ENCODE results near the gene RNPS1. TPM values are rescaled to one million over a fixed set of nuclear protein-coding genes. Genes with fewer than 3 reads are reported as not detected.

RNPS1 gene
- total and polyA plus RNA-seq, 2 experiments from 2014 or later, result 315 to 384 TPM

GRCh38 chr16:2231016-2231931 is 36.7 kb downstream of the RNPS1 start:
- no peaks in the 10 kb centered on the region for H3K4me1 ChIP-seq (ENCODE audit: insufficient read depth)
- H3K79me2 ChIP-seq (replicated peaks; ENCODE audit: insufficient read depth), result peaks cover 18% of the 10 kb centered on the region
- H3K4me2 ChIP-seq, result no peak overlapping the region
- H3K9me2 ChIP-seq (ENCODE audit: insufficient read depth), result no peaks in the 10 kb centered on the region
- Mint-ChIP-seq H3K36me3 (ENCODE audit: low read depth) (peaks cover 9% of the 10 kb centered on the region; the same call in 2 of the 3 replicates), H3K4me3 (no peak overlapping the region), H3K27ac (no peak overlapping the region), H3K4me1 (no peaks in the 10 kb centered on the region), H3K9me3 (no peaks in the 10 kb centered on the region), H3K27me3 (ENCODE audit: insufficient read depth, low read depth, poor library complexity) (peaks cover 13% of the 10 kb centered on the region)
- H3K27me3 ChIP-seq (ENCODE audit: insufficient read depth), result peaks cover under 1% of the 10 kb centered on the region; the same call in 1 of the 2 replicates
- no peak for ATAC-seq
- TF ChIP-seq ZNF331 (CRISPR knock-in tag; IDR thresholded peaks at IDR 0.05; ENCODE audit: low read depth), result no peak
- TF ChIP-seq REST (IDR thresholded peaks at IDR 0.05; ENCODE audit: unreplicated experiment), result no peak
- no peak for TF ChIP-seq CREB1 (CRISPR knock-in tag; IDR thresholded peaks at IDR 0.05; ENCODE audit: low read depth)
- no peak for TF ChIP-seq NANOG (IDR thresholded peaks at IDR 0.05; ENCODE audit: borderline replicate concordance)
- TF ChIP-seq ZNF114 (CRISPR knock-in tag; IDR thresholded peaks at IDR 0.05), result no peak
- TF ChIP-seq JUNB (IDR thresholded peaks at IDR 0.05; ENCODE audit: unreplicated experiment), result no peak
- no peak for TF ChIP-seq EZH2phosphoT487 (IDR thresholded peaks at IDR 0.05; ENCODE audit: unreplicated experiment)
- TF ChIP-seq ZNF462 (CRISPR knock-in tag; IDR thresholded peaks at IDR 0.05), result no peak
- no peak for TF ChIP-seq CTCF (conservative IDR thresholded peaks at IDR 0.05; ENCODE audit: low read depth in 2 of 2)
- TF ChIP-seq POLR2AphosphoS5 (IDR thresholded peaks at IDR 0.05; ENCODE audit: low read depth), result no peak
- TF ChIP-seq EZH2 (IDR thresholded peaks at IDR 0.05; ENCODE audit: low read depth, unreplicated experiment), result no peak
- TF ChIP-seq ETS1 (IDR thresholded peaks at IDR 0.05), result no peak
- no peak for TF ChIP-seq STAT1 (IDR thresholded peaks at IDR 0.05; ENCODE audit: unreplicated experiment)
- H3K27ac ChIP-seq (ENCODE audit: low read depth), result no peak overlapping the region
- H4K20me1 ChIP-seq (replicated peaks; ENCODE audit: insufficient read depth), result no peaks in the 10 kb centered on the region; the same call in 1 of the 2 replicates
- H2AFZ ChIP-seq, result no peak overlapping the region
- H3K4me3 ChIP-seq, result no peak overlapping the region
- 0 out of 2 replicates have a peak, but pooled peaks cover 5% of the 10 kb centered on the region for H3K36me3 ChIP-seq (ENCODE audit: insufficient read depth)
- no peaks in the 10 kb centered on the region for H3F3A ChIP-seq (replicated peaks; ENCODE audit: low read depth)
- DNase-seq (ENCODE audit: low spot score), result no peak

Data from GM23338 (cell line).